ENCODE results near the gene NUAK2.

- TF ChIP-seq CTCF (IDR thresholded peaks at IDR 0.05) (no peak), POLR2A (IDR thresholded peaks at IDR 0.05) (no peak)
Measured at GRCh38 chr1:205329719-205330118, 8.2 kb upstream of the NUAK2 start.

Data from body of pancreas (tissue), 4 donors.